ENCODE measurements around the gene SRSF12. TPM values are rescaled to one million over a fixed set of nuclear protein-coding genes. Genes with fewer than 3 reads are reported as not detected.

The SRSF12 gene
- total RNA-seq, 1 donor from 2014 or later = 5.4 TPM

GRCh38 chr6:89110284-89110683 is 7.6 kb downstream of the SRSF12 start:
- no peak overlapping the region for H3K4me3 ChIP-seq (ENCODE audit: low read depth, low read length)
- no peak for DNase-seq (ENCODE audit: low read depth)
- TF ChIP-seq, protein P1, sequence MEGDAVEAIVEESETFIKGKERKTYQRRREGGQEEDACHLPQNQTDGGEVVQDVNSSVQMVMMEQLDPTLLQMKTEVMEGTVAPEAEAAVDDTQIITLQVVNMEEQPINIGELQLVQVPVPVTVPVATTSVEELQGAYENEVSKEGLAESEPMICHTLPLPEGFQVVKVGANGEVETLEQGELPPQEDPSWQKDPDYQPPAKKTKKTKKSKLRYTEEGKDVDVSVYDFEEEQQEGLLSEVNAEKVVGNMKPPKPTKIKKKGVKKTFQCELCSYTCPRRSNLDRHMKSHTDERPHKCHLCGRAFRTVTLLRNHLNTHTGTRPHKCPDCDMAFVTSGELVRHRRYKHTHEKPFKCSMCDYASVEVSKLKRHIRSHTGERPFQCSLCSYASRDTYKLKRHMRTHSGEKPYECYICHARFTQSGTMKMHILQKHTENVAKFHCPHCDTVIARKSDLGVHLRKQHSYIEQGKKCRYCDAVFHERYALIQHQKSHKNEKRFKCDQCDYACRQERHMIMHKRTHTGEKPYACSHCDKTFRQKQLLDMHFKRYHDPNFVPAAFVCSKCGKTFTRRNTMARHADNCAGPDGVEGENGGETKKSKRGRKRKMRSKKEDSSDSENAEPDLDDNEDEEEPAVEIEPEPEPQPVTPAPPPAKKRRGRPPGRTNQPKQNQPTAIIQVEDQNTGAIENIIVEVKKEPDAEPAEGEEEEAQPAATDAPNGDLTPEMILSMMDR (conservative IDR thresholded peaks at IDR 0.05; ENCODE audit: low read depth, low read length) = no peak

- TF ChIP-seq, protein P1 (conservative IDR thresholded peaks at IDR 0.05; ENCODE audit: low read depth, low read length) = no peak
- DNase-seq (ENCODE audit: low read depth) = no peak
- no peak overlapping the region for H3K4me3 ChIP-seq (ENCODE audit: low read depth, low read length)
Observed at GRCh38 chr6:89100114-89100513, 17.8 kb downstream of the SRSF12 start.

DNA sequence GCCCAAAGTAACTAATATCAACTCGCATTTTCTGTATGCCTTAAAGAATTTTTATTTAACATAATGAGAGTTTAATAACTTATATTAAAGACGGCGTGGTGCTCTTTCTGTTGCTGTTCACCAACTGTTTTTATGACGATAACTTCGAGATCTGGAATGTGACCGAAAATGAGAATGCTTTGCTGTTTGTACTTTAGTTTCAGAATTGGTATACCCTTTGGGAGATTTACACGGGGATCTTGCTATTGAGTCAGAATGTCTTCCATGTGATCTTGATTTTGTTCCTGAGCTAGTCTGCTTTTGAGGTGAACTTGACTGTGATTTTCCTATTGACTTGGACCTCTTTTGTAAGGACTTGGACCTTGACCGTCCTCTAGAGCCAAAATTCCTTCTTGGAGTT is 19.4 kb downstream of the SRSF12 start:
- H3K4me3 ChIP-seq (ENCODE audit: low read depth, low read length) = no peak overlapping the region
- DNase-seq (ENCODE audit: low read depth) = no peak
- TF ChIP-seq, protein P1 (conservative IDR thresholded peaks at IDR 0.05; ENCODE audit: low read depth, low read length) = no peak

GRCh38 chr6:89087881-89088280 is 30.0 kb downstream of the SRSF12 start:
- TF ChIP-seq, protein P1 (conservative IDR thresholded peaks at IDR 0.05; ENCODE audit: low read depth, low read length) = no peak
- no peak for DNase-seq (ENCODE audit: low read depth)
- H3K4me3 ChIP-seq (ENCODE audit: low read depth, low read length) = no peak overlapping the region

DNA sequence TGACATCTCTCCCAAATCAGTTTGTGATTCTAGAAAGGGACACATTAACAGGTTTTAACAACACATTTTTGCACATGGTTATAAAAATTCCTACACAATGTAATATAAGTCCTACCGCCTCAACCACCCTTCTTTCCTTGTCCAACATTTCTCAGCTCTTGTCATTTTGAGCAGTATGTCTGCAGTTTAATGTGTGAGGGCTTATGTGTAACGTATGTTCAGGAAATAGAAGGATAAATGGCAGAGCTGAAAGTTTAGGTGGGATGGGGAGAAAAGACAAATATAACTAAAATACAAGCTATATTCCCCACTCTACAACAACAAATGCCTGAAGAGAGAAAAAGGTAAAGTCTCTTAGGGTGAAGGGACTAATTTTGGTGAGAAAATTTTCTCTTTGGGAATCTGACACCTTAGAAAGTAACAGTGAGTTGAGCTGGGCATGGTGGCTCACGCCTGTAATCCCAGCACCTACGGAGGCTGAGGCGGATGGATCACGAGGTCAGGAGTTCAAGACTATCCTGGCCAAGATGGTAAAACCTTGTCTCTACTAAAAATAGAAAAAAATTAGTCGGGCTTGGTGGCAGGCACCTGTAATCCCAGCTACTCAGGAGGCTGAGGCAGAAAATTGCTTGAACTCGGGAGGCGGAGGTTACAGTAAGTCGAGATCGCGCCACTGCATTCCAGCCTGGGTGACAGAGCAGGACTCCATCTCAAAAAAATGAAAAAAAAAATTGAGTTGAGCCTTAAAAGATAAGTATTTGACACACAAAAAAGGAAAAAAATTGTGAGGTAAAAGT is 32.3 kb downstream of the SRSF12 start:
- no peak for DNase-seq (ENCODE audit: low read depth)
- no peak overlapping the region for H3K4me3 ChIP-seq (ENCODE audit: low read depth, low read length)
- TF ChIP-seq, protein P1 (conservative IDR thresholded peaks at IDR 0.05; ENCODE audit: low read depth, low read length) = no peak

- no peak overlapping the region for H3K4me3 ChIP-seq (ENCODE audit: low read depth, low read length)
- TF ChIP-seq, protein P1 (conservative IDR thresholded peaks at IDR 0.05; ENCODE audit: low read depth, low read length) = no peak
- no peak for DNase-seq (ENCODE audit: low read depth)
Observed at GRCh38 chr6:89084954-89085353, 32.9 kb downstream of the SRSF12 start.

DNA sequence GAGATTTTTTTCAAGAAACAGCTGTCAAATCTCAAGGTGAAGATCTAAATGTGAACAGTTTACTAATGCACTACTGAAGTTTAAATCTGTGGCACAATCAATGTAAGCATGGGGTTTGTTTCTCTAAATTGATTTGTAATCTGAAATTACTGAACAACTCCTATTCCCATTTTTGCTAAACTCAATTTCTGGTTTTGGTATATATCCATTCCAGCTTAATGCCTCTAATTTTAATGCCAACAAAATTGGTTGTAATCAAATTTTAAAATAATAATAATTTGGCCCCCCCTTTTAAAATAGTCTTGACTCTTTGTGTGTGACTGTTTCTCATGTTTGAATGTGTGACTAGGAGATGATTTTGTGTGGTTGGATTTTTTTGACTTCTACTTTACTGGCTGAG is 33.3 kb downstream of the SRSF12 start:
- no peak for DNase-seq (ENCODE audit: low read depth)
- no peak overlapping the region for H3K4me3 ChIP-seq (ENCODE audit: low read depth, low read length)
- TF ChIP-seq, protein P1 (conservative IDR thresholded peaks at IDR 0.05; ENCODE audit: low read depth, low read length) = no peak
